Nephron (organoid): Measurements from ENCODE around the gene FAM241B.

Experiments used
- H3K27ac Mint-ChIP-seq, 3 experiments: 2 replicates each; pipeline ENCODE4 v1.8.0; 2020; ENCODE audit warnings: mixed read lengths in 3 of 3, mild to moderate bottlenecking in 2 of 3, moderate library complexity in 1 of 3
- H3K27me3 Mint-ChIP-seq: 2 replicates; pipeline ENCODE4 v1.8.0; 2021; ENCODE audit warnings: low read depth, mild to moderate bottlenecking, moderate library complexity, mixed read lengths
- H3K36me3 Mint-ChIP-seq: 2 replicates; pipeline ENCODE4 v1.8.0; 2020; ENCODE audit warnings: low read depth, mixed read lengths
- H3K4me1 Mint-ChIP-seq: 2 replicates; pipeline ENCODE4 v1.8.0; 2020; ENCODE audit warnings: mixed read lengths
- H3K4me3 Mint-ChIP-seq, 3 experiments: 2 replicates each; pipeline ENCODE4 v1.8.0; 2020; ENCODE audit warnings: mild to moderate bottlenecking in 3 of 3, mixed read lengths in 3 of 3, moderate library complexity in 2 of 3
- H3K9me3 Mint-ChIP-seq: 2 replicates; pipeline ENCODE4 v1.8.0; 2020; ENCODE audit warnings: mixed read lengths
- CTCF ChIP-seq, 3 experiments: fragments of 200-600 bp; sonication (generic); IDR thresholded peaks; one replicate each; pipeline ENCODE4 v1.5.0; 2021; ENCODE audit warnings: antibody characterized with exemption in 3 of 3; ENCODE audit not compliant: unreplicated experiment in 3 of 3

Gene FAM241B

GRCh38 chr10:69653561-69653960 lies 23.5 kb downstream of the FAM241B start:
- peak overlapping the region in 2 of 3 experiments; percentile 30 to 63 for H3K27ac Mint-ChIP-seq
- no peak overlapping the region for H3K4me3 Mint-ChIP-seq
- H3K27me3 Mint-ChIP-seq = peaks cover 10% of the 10 kb centered on the region
- H3K9me3 Mint-ChIP-seq = no peaks in the 10 kb centered on the region
- H3K4me1 Mint-ChIP-seq = peaks cover 39% of the 10 kb centered on the region
- H3K36me3 Mint-ChIP-seq = no peaks in the 10 kb centered on the region
- TF ChIP-seq CTCF (IDR thresholded peaks at IDR 0.05; ENCODE audit: unreplicated experiment in 3 of 3) = no peak

GRCh38 chr10:69655124-69655867 lies 25.2 kb downstream of the FAM241B start:
- H3K9me3 Mint-ChIP-seq = no peaks in the 10 kb centered on the region
- no peak for TF ChIP-seq CTCF (IDR thresholded peaks at IDR 0.05; ENCODE audit: unreplicated experiment in 3 of 3)
- H3K4me3 Mint-ChIP-seq = peak overlapping the region in 1 of 3 experiments; percentile 30
- peaks cover 6% of the 10 kb centered on the region for H3K27me3 Mint-ChIP-seq
- peaks cover 42% of the 10 kb centered on the region for H3K4me1 Mint-ChIP-seq
- H3K27ac Mint-ChIP-seq = peak overlapping the region in 1 of 3 experiments; percentile 35
- H3K36me3 Mint-ChIP-seq = no peaks in the 10 kb centered on the region

GRCh38 chr10:69655868-69656555 lies 26.0 kb downstream of the FAM241B start:
- peaks cover 9% of the 10 kb centered on the region for H3K27me3 Mint-ChIP-seq
- peaks cover 48% of the 10 kb centered on the region for H3K4me1 Mint-ChIP-seq
- H3K36me3 Mint-ChIP-seq = no peaks in the 10 kb centered on the region
- no peak for TF ChIP-seq CTCF (IDR thresholded peaks at IDR 0.05; ENCODE audit: unreplicated experiment in 3 of 3)
- no peak overlapping the region for H3K27ac Mint-ChIP-seq
- no peak overlapping the region for H3K4me3 Mint-ChIP-seq
- H3K9me3 Mint-ChIP-seq = no peaks in the 10 kb centered on the region

GRCh38 chr10:69656742-69657269 lies 26.8 kb downstream of the FAM241B start:
- no peak for TF ChIP-seq CTCF (IDR thresholded peaks at IDR 0.05; ENCODE audit: unreplicated experiment in 3 of 3)
- H3K36me3 Mint-ChIP-seq = no peaks in the 10 kb centered on the region
- H3K4me3 Mint-ChIP-seq = no peak overlapping the region
- peaks cover 9% of the 10 kb centered on the region for H3K27me3 Mint-ChIP-seq
- no peak overlapping the region for H3K27ac Mint-ChIP-seq
- H3K4me1 Mint-ChIP-seq = peaks cover 53% of the 10 kb centered on the region
- no peaks in the 10 kb centered on the region for H3K9me3 Mint-ChIP-seq

- H3K9me3 Mint-ChIP-seq = no peaks in the 10 kb centered on the region
- no peak overlapping the region for H3K4me3 Mint-ChIP-seq
- no peaks in the 10 kb centered on the region for H3K36me3 Mint-ChIP-seq
- peaks cover 59% of the 10 kb centered on the region for H3K4me1 Mint-ChIP-seq
- peak overlapping the region in 2 of 3 experiments; percentile 35 to 58 for H3K27ac Mint-ChIP-seq
- no peak for TF ChIP-seq CTCF (IDR thresholded peaks at IDR 0.05; ENCODE audit: unreplicated experiment in 3 of 3)
- peaks cover 9% of the 10 kb centered on the region for H3K27me3 Mint-ChIP-seq
These were observed 27.4 kb downstream of the FAM241B start for GRCh38 chr10:69657430-69657829.
